Stimulated activated CD8-positive, alpha-beta memory T cell treated with anti-CD3 and anti-CD28 coated beads, Interleukin-2, amount 100 ng/mL, for 48 hours (primary cell): ENCODE results near the gene PAFAH2.

ENCODE experiments used
- DNase-seq, 2 donors: peaks; one replicate each; pipeline ENCODE4 v3.0.0-alpha.2; 2020; ENCODE audit warnings: low read depth in 2 of 2

PAFAH2 gene

DNA sequence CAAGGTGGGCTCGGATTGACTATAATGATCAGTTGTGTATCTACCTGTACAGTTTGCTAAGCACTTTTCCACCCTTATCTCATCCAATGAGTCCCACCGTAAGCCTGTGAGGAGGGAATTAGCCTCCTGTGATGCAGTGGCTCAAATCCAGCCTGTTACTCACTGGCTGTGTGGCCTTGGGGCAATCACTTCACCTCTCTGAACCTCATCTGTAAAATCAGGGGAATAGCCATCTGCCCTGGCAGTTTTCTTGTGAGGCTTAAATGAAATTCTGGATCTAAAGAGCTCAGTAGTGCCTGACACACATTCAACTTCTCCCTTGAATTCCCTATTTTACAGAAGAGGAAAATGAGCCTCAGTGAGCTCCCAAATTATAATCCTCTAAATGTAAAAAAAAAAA, 16.3 kb upstream of the PAFAH2 start:
- DNase-seq: no peak

- DNase-seq: no peak
These were observed 15.0 kb upstream of the PAFAH2 start for GRCh38 chr1:26012864-26013263.

- no peak for DNase-seq
These were observed 13.0 kb upstream of the PAFAH2 start for GRCh38 chr1:26010825-26011224.

DNA sequence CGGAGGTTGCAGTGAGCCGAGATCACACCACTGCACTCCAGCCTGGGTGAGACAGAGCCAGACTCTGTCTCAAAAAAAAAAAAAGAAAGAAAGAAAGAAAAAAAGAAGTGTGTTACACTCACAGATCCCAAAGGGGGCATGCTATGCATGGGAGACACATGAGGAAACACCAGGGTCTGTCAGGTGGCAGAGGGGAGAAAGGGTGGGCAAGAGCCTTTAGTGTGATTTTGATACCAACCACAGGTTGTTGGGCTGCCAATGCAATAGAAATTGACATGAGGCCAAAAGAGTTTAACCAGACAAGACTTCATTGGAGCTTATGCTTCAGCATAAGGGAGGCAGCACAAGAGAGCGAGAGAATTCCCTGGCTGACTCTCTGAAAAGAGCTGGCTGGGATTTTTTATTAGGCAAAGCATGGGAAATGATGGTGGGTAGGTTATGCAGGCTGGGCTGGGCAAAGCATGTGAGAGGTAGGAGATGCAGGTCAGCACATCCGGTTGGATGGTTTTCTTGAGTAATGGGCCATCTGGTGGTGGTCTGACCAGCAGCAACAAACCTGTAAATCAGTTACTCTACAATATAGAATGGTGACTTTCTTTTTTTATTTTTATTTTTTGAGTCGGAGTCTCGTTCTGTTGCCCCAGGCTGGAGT, 12.1 kb upstream of the PAFAH2 start:
- DNase-seq: no peak

- DNase-seq: no peak
These were observed 8.8 kb upstream of the PAFAH2 start for GRCh38 chr1:26006710-26007109.

DNA sequence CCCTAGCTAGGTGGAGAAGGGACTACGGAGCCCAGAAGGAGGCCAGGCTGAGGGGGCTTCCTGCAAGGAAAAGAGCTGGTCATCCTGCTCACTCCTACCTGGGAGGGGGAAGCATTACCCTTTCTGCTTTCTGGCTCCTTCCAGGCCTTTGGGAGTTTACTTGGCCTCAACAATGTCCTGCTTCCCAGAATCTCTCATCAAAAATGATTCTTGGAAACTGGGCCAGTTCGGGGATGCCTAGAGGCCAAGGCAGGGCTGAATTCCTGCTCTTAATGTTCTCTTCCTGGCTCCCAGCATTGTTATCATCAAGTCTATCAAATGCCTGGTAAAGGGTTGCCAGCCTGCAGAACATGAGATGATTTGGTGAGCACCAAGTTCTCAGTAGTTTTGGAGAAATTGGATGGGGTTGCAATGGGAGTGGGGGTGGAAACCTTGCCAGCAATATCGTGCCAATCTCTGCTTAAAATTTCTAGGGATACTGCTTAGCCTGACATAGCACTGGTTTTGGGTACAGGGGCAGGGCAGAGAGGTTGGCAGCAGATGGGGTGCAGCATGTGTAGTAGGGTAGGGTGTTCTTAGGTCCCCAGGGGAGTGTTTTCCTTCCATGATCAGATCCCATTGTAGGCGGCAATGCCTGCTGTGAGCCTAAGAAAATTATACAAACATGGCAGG, 7.7 kb upstream of the PAFAH2 start:
- no peak for DNase-seq

GRCh38 chr1:26003756-26004155, 5.9 kb upstream of the PAFAH2 start:
- DNase-seq: no peak

DNA sequence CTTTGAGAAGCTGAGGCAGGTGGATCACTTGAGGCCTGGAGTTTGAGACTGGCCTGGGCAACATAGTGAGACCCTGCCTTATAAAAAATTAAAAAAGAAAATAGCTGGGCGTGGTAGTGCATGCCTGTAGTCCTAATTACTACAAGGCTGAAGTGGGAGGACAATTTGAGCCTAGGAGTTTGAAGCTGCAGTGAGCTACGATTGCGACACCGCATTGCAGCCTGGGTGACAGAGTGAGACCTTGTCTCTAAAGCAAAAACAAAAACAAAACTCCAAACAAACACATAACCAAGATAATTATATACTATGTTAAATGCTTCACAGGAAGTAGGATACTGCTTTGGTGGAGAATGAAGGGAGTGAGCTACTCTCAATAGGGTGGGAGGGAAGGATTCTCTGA, 5.4 kb upstream of the PAFAH2 start:
- no peak for DNase-seq

GRCh38 chr1:25999041-25999800, 1.4 kb upstream of the PAFAH2 start:
- DNase-seq: no peak

DNA sequence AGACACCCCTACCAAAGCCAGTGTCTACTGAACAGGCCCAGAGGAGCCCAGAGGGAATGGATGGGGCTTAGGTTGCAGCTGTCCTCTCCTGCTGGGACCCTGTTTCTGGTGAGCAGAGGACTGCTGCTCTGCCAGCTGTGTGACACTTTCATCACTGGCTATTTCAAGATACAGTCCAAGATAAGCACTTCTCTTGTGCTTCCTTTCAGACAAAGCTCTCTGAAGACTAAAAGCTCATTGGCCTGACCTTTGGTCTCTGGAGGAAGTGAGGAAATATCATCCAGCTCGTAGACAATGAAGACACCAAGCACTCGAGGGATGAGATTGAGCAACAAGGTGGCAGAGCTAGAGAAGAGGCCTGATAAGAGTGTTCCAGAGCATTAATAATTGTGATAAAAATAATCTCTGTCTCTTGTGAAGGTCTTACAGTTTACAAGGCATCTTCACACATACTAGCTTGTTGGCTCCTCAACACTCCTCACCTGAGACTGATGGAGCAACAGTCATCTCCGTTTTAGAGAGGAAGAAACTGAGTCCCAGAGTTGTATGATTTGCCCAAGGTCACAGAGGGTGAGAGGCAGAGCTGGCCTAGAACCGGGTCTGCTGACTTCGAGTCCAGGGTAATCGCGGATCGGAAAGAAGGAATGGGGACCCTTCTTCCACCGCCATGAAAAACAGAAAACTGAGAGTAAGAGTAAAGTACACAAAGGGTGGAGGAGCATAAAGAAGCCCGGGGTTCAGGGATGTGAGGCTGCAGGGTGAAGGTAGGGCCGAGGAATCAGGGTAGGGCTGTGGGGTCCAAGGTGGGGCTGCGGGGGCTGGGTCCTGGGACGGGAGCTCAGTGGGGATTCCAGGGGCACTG, 666 bp downstream of the PAFAH2 start:
- no peak for DNase-seq

DNA sequence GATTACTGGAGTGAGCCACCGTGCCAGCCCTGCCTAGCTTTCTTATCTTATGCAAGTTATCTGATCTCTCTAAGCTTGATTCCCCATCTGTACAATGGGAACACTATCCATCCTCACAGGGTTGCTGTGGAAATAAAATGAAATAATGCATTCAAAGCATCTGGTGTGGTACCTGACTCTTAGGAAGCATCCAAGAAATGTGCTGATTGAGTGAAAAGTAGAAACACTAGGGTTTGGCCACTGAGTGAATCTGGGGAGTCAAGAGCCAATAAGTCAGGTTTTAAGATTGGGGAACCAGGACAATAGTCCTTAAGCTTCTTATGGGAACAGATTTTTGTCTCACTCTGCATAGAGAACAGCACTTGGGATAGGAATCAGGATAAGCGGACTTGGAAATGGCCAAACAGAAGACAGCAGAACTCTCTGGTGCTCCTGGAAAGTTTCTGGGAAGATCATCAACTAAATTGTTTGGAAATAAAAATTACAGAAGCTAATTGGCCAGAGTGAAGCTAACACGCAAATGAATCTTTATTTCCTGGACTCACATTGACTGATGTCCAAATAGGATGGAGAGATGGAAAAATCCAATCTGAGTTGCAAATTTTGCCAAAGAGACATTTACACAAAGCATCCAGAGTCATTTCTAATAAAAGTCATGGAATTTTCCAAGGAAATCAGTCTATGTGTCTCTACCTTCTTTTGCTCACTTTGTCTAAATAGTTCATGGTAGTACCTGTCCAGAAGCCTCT, 3.3 kb downstream of the PAFAH2 start:
- no peak for DNase-seq

DNA sequence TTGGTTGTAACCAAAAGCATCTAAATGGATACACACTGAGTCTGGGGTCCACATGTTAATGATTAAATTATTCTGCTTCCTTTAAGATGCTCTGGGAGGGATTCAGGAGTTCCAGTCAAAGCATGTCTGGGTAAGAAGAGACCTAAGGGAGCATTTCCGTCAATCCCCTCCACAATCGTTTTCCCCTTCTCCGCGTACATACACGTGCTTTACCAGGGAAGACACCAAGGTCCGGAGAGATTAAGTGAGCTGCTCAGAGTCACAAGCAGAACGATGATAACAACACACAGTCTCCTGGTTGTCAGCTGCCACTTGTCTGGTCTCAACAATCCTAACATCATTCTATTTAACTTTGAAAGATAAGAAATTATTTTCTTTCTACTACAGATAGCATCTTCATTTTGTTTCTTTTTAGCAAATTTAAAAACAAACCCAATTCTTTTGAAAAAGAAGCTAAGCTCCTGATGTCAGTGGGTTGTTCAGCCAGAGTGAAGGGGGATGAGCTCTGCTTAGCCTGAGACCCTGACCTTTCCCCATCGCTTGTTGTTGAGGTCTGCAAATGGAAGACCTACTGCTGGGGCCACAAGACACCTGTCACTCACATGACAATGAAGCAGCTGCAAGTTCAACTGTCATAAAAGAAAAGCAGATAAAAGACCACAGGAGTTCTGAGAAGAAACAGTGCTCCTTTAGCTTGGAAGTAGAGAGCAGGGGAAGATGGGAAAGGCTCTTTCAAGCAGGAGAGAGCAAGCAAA, 4.5 kb downstream of the PAFAH2 start:
- no peak for DNase-seq

- DNase-seq: no peak
These were observed 5.1 kb downstream of the PAFAH2 start for GRCh38 chr1:25992689-25993171.

DNA sequence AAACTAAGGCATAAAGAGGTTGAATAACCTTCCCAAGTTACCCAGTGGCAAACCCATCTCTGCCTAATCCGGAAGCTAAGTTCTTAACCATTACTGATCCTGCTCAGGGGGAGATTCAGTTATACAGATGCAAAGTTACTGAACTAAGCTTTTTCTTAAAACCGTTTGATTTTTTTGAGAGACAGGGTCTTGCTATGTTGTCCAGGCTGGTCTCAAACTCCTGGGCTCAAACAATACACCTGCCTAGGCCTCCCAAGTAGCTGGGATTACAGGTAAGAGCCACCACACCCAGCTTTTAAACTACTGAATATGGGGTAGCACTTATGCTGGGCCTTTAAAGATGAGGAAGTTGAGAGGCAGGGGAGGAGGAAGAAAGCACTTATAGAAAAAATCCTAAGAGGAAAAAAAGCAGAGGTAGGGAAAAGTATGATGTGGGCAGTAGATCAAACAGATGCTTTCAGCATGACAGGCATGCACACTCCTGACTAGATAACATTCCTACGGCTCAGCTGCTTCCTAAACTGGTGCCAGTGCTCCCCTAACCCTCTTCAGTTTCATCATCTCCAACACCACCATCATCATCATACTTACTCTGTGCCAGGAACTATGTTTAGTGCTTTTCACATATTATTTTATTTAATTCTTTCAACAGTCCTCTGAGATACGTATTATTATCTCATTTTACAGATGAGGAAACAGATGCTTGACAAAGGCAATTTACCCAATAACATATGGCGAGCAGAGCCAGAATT, 5.8 kb downstream of the PAFAH2 start:
- DNase-seq: no peak

GRCh38 chr1:25990702-25991395, 7.0 kb downstream of the PAFAH2 start:
- DNase-seq: peak in 1 of 2 donors; percentile 29

DNA sequence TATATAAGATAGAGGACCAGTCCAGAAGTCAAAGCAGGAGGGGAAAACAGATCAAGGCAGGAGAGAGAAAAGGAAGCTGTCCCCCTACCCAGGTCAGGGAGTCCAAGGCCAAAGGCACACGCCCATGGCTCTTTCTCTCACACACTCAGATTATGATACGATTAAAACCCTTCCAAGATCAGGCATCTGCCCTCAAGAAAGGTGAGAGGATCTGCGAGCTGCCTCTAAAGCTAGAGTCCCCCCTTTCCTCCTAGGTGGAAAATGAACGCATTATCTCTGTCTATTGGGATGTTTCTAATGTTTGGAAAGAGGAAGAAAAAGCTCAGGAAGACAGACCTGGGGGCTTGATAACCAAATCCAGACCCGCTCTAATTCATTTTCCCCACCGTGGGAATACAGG, 7.6 kb downstream of the PAFAH2 start:
- DNase-seq: no peak

DNA sequence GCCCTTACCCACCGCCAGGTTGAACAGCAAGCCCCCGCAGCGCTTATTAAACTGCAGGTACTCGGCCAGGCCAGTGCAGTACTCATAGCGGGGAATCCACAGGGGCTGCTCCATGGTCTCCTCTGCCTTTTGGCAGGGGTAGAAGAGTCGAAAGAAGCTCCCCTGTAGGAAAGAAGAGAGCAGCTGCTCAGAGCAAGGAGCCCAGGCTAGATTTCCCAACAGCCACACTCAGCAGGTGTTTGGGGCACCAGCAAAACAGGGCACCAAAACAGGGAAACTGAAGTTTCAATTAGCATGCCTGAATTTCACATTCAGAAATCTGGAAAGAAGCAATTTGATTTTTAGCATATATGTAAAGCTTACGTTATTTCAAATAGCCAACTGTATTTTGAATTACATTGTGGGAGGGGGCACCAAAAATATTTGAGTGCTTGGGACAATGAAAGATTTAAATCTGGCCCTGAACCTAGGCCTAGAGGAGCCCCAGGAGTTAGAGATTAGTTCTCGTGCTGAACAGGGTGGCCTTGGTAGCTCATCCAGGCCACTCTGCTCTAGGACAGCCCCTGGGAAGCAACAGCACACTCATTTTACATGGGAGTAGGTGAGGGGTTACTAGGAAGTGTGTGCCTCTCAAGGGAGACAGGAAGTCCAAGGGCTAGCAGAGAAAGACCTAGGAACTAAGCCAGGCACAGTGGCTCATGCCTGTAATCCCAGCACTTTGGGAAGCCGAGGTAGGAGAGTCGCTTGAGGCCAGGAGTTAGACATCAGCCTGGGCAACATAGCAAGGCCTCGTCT, 8.2 kb downstream of the PAFAH2 start:
- DNase-seq: no peak

GRCh38 chr1:25987951-25988350, 9.9 kb downstream of the PAFAH2 start:
- DNase-seq: no peak
